Heart right ventricle (tissue), 16 donors: ENCODE results near the gene OSBPL5. TPM values are rescaled to one million over a fixed set of nuclear protein-coding genes. Genes with fewer than 3 reads are reported as not detected.

ENCODE experiments used
- ATAC-seq, 8 donors: fragments of 200-7000 bp; cut with Tn5 transposase; one replicate each; pipeline ENCODE4 v1.9.1; 2020; ENCODE audit warnings: mild to moderate bottlenecking in 8 of 8, moderate library complexity in 8 of 8, moderate number of reproducible peaks in 1 of 8
- DNase-seq, 2 donors: peaks; one replicate each; pipeline ENCODE4 v3.0.0-alpha.2; 2020
- H3K27ac ChIP-seq, 10 donors: fragments of 200-600 bp; sonication (generic) in 2 of 10; one replicate each; pipeline versions ENCODE4 v1.5.0 to v1.8.0; 2020 to 2022; ENCODE audit warnings: mild to moderate bottlenecking in 3 of 10
- H3K27me3 ChIP-seq, 7 donors: fragments of 200-600 bp; one replicate each; pipeline ENCODE4 v1.8.0; 2021 to 2022; ENCODE audit warnings: mild to moderate bottlenecking in 2 of 7
- H3K36me3 ChIP-seq, 9 donors: fragments of 200-600 bp; sonication (generic) in 1 of 9; one replicate each; pipeline versions ENCODE4 v1.5.0 to v1.8.0; 2020 to 2022; ENCODE audit warnings: mild to moderate bottlenecking in 2 of 9
- H3K4me1 ChIP-seq, 9 donors: fragments of 200-600 bp; sonication (generic) in 1 of 9; one replicate each; pipeline versions ENCODE4 v1.5.0 to v1.8.0; 2020 to 2022; ENCODE audit warnings: mild to moderate bottlenecking in 4 of 9
- H3K4me3 ChIP-seq, 10 donors: fragments of 200-600 bp; sonication (generic) in 2 of 10; one replicate each; pipeline versions ENCODE4 v1.5.0 to v1.8.0; 2020 to 2022; ENCODE audit warnings: mild to moderate bottlenecking in 7 of 10, moderate library complexity in 2 of 10
- H3K9me3 ChIP-seq, 11 donors: fragments of 200-600 bp in 10 of 11; sonication (generic) in 2 of 11; one replicate each; pipeline versions ENCODE4 v1.5.0 to v1.8.0; 2013 to 2022; ENCODE audit warnings: mild to moderate bottlenecking in 2 of 11, control low read depth in 1 of 11, moderate library complexity in 1 of 11
- WGBS, 2 donors: extraction: QIAGEN DNeasy Blood & Tissue Kit; methylation state at CpG; one replicate each; pipeline ENCODE4 v1.1.7; 2013; ENCODE audit warnings: inconsistent platforms in 1 of 2; 5-methylcytosine and 5-hydroxymethylcytosine counted together
- intact Hi-C, 10 donors: fragments of 100-400 bp; cut with DNase I; formaldehyde crosslinking; loops; one replicate each; pipeline versions ENCODE4 v1.11.1 to v1.14.2; 2022
- polyA plus RNA-seq, 2 donors: library from polyadenylated mRNA; stranded (reverse); fragments of 200-250 nt; gene quantifications; one replicate each; pipeline ENCODE4 v1.2.3, GENCODE V29; 2013
- total RNA-seq, 10 donors: library from RNA; stranded (reverse); fragmentation: NEBNext Ultra II Directional in 3 of 10; extraction: Animal tissue kit (Norgen Biotek cat#: 25700) in 3 of 10; gene quantifications; one replicate each; pipeline versions ENCODE4 v1.2.1 to v1.2.4, GENCODE V29; 2021 to 2023
- TF ChIP-seq, protein P1 (sequence below), 9 donors: fragments of 200-600 bp; sonication (generic) in 2 of 9; IDR thresholded peaks; one replicate each; pipeline versions ENCODE4 v1.5.0 to v1.8.0; 2021 to 2022; ENCODE audit warnings: antibody characterized with exemption in 9 of 9, mild to moderate bottlenecking in 5 of 9, moderate library complexity in 1 of 9
- donor health status: Arrhythmogenic right ventricular cardiomyopathy.
- donor health status: ischemic (EF 13 %, LVEDD 7.1; RV severe dilation, severe dysfunction).
- donor health status: healthy with polysubstance abuse.
- donor health status: DM: no; HTN: yes; CAD: no.
- donor health status: DM: no; HTN: no; CAD: no.
- donor health status: ischemic (EF 25% LVEDD 6.9; RV normal size, moderate dysfunction).
- donor health status: ischemic (EF 25% LVEDD 5.7; RV mildly dilated, moderate dysfunction).
- donor health status: healthy.
- donor health status: DM: yes; HTN: yes; CAD: no.
- donor health status: Ischemic cardiomyopathy.
- donor health status: ischemic (EF 35%, LVEDD 5.7; RV mildly dilated, moderate dysfunction).
- donor health status: nonischemic (EF 11% LVEDD 7.7; RV severe dilation, severe dysfunction).
- donor health status: DM: yes; HTN: yes; CAD: no.
- donor health status: PGD.
- donor health status: ischemic (EF 29% LVEDD 5.4; RV normal size, mild dysfunction).
- donor health status: nonischemic (EF 23%, LVEDD 6.1; RV moderate dilation, normal function).

Gene OSBPL5
- total and polyA plus RNA-seq, 12 donors: 10.4 to 18.7 (median 15.5) TPM

GRCh38 chr11:3164552-3165151 is 458 bp downstream of the OSBPL5 start:
- peaks cover 20 to 70% (median 60%) of the 10 kb centered on the region in 9 donors for H3K4me1 ChIP-seq
- peak overlapping the region; percentile 67 to 95 (median 82) for H3K4me3 ChIP-seq

GRCh38 chr11:3164138-3164551 is 965 bp downstream of the OSBPL5 start:
- WGBS, 2 donors: 11 to 26% methylated on average over 13 of the region's 13 CpGs
- peak in 1 of 2 donors; percentile 32 for DNase-seq
- Histone ChIP-seq H3K4me1 (peaks cover 24 to 70% (median 60%) of the 10 kb centered on the region in 9 donors), H3K36me3 (no peaks in the 10 kb centered on the region), H3K4me3 (peak overlapping the region; percentile 67 to 95 (median 82)), H3K27me3 (peaks cover 0 to 17% (median 0%) of the 10 kb centered on the region in 7 donors), H3K9me3 (no peaks in the 10 kb centered on the region), H3K27ac (peak overlapping the region; percentile 78 to 93 (median 84))
- intact Hi-C loops: loop anchor here in 4 of 10 donors (5.0 to 10.0 kb wide), 3 partner anchors 42 to 67 kb away; no protein-coding TSS in a partner anchor
- ATAC-seq: no peak
- TF ChIP-seq, protein P1, sequence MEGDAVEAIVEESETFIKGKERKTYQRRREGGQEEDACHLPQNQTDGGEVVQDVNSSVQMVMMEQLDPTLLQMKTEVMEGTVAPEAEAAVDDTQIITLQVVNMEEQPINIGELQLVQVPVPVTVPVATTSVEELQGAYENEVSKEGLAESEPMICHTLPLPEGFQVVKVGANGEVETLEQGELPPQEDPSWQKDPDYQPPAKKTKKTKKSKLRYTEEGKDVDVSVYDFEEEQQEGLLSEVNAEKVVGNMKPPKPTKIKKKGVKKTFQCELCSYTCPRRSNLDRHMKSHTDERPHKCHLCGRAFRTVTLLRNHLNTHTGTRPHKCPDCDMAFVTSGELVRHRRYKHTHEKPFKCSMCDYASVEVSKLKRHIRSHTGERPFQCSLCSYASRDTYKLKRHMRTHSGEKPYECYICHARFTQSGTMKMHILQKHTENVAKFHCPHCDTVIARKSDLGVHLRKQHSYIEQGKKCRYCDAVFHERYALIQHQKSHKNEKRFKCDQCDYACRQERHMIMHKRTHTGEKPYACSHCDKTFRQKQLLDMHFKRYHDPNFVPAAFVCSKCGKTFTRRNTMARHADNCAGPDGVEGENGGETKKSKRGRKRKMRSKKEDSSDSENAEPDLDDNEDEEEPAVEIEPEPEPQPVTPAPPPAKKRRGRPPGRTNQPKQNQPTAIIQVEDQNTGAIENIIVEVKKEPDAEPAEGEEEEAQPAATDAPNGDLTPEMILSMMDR (IDR thresholded peaks at IDR 0.05): no peak

More at GRCh38 chr11:3164552-3165151, 458 bp downstream of the OSBPL5 start:
- Histone ChIP-seq H3K9me3 (no peaks in the 10 kb centered on the region), H3K27ac (peak overlapping the region; percentile 78 to 93 (median 84)), H3K36me3 (no peaks in the 10 kb centered on the region), H3K27me3 (peaks cover 0 to 23% (median 0%) of the 10 kb centered on the region in 7 donors)
- intact Hi-C loops: loop anchor here in 5 of 10 donors (5.0 to 10.0 kb wide), 4 partner anchors 42 to 67 kb away; no protein-coding TSS in a partner anchor
- peak in 3 of 8 donors; percentile 2 to 35 (median 11) for ATAC-seq
- peak in 1 of 2 donors; percentile 35 for DNase-seq
- WGBS, 2 donors: 0% methylated on average over 38 to 46 of the region's 46 CpGs
- TF ChIP-seq, protein P1 (IDR thresholded peaks at IDR 0.05): no peak

- no peaks in the 10 kb centered on the region for H3K36me3 ChIP-seq
- WGBS, 2 donors: 49 to 61% methylated on average over 15 of the region's 15 CpGs
- DNase-seq: peak in 1 of 2 donors; percentile 12
- intact Hi-C loops: loop anchor here in 4 of 10 donors (5.0 to 10.0 kb wide), 3 partner anchors 41 to 66 kb away; no protein-coding TSS in a partner anchor
- TF ChIP-seq, protein P1 (IDR thresholded peaks at IDR 0.05): no peak
- peak overlapping the region in 9 of 10 donors; percentile 76 to 95 (median 84) for H3K4me3 ChIP-seq
- ATAC-seq: no peak
- H3K4me1 ChIP-seq: peaks cover 22 to 72% (median 62%) of the 10 kb centered on the region in 9 donors
- H3K9me3 ChIP-seq: no peaks in the 10 kb centered on the region
- H3K27me3 ChIP-seq: peaks cover 0 to 12% (median 0%) of the 10 kb centered on the region in 7 donors
- peak overlapping the region in 9 of 10 donors; percentile 78 to 93 (median 84) for H3K27ac ChIP-seq
These were observed 1.7 kb downstream of the OSBPL5 start for GRCh38 chr11:3163241-3163981.
